ENCODE measurements around the gene CCNB2. TPM values are rescaled to one million over a fixed set of nuclear protein-coding genes. Genes with fewer than 3 reads are reported as not detected.

Gene CCNB2
- total RNA-seq, 1 donor from 2014 or later, result 12.8 TPM

DNA sequence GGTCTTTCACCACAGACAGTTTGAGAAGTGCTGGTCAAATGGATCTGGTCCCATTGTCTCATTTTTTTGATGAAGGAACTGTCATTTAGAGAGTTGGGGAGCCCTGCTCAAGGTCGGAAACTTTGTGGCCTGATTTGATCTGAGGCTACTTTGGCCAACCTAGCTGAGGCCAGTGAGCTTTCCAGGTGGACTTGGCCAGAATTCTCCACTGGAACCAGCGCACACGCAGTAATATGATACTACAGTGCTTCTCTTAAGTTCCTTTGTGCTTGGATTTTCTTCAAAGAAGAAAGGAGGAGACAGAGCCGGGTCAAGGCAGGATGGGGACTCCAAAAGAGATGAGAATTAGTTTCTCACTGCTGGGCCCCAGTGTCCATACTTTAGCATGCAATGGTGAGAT is 50.5 kb downstream of the CCNB2 start:
- Histone ChIP-seq H3K27me3 (ENCODE audit: control insufficient read depth, insufficient read depth, low read length) (no peaks in the 10 kb centered on the region), H3K4me3 (ENCODE audit: low read depth, low read length) (no peak overlapping the region), H3K36me3 (ENCODE audit: control insufficient read depth, insufficient read depth, low read length) (peaks cover 6% of the 10 kb centered on the region)
- DNase-seq (ENCODE audit: low read depth), result no peak
- TF ChIP-seq, protein P1, sequence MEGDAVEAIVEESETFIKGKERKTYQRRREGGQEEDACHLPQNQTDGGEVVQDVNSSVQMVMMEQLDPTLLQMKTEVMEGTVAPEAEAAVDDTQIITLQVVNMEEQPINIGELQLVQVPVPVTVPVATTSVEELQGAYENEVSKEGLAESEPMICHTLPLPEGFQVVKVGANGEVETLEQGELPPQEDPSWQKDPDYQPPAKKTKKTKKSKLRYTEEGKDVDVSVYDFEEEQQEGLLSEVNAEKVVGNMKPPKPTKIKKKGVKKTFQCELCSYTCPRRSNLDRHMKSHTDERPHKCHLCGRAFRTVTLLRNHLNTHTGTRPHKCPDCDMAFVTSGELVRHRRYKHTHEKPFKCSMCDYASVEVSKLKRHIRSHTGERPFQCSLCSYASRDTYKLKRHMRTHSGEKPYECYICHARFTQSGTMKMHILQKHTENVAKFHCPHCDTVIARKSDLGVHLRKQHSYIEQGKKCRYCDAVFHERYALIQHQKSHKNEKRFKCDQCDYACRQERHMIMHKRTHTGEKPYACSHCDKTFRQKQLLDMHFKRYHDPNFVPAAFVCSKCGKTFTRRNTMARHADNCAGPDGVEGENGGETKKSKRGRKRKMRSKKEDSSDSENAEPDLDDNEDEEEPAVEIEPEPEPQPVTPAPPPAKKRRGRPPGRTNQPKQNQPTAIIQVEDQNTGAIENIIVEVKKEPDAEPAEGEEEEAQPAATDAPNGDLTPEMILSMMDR (IDR thresholded peaks at IDR 0.05; ENCODE audit: insufficient read depth, low read length, poor library complexity, severe bottlenecking), result no peak

DNA sequence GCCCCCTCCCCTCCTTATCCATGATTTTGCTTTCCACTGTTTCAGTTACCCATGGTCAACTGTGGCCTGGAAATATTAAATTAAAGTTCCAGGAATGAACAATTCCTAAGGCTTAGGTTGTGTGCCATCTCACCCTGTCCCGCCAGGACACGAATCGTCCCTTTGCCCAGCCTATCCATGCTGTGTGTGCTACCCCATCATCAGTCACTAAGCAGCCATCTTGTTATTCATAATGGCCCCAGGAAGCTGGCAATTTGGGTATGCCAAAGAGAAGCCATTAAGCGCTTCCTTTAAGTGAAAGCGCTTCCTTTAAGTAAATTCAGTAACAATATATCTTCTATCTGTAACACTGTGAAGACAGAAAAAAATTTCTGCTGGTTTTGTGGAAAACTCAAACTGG is 52.5 kb downstream of the CCNB2 start:
- TF ChIP-seq, protein P1 (IDR thresholded peaks at IDR 0.05; ENCODE audit: insufficient read depth, low read length, poor library complexity, severe bottlenecking), result no peak
- Histone ChIP-seq H3K36me3 (ENCODE audit: control insufficient read depth, insufficient read depth, low read length) (peaks cover 6% of the 10 kb centered on the region), H3K4me3 (ENCODE audit: low read depth, low read length) (no peak overlapping the region), H3K27me3 (ENCODE audit: control insufficient read depth, insufficient read depth, low read length) (no peaks in the 10 kb centered on the region)
- no peak for DNase-seq (ENCODE audit: low read depth)

DNA sequence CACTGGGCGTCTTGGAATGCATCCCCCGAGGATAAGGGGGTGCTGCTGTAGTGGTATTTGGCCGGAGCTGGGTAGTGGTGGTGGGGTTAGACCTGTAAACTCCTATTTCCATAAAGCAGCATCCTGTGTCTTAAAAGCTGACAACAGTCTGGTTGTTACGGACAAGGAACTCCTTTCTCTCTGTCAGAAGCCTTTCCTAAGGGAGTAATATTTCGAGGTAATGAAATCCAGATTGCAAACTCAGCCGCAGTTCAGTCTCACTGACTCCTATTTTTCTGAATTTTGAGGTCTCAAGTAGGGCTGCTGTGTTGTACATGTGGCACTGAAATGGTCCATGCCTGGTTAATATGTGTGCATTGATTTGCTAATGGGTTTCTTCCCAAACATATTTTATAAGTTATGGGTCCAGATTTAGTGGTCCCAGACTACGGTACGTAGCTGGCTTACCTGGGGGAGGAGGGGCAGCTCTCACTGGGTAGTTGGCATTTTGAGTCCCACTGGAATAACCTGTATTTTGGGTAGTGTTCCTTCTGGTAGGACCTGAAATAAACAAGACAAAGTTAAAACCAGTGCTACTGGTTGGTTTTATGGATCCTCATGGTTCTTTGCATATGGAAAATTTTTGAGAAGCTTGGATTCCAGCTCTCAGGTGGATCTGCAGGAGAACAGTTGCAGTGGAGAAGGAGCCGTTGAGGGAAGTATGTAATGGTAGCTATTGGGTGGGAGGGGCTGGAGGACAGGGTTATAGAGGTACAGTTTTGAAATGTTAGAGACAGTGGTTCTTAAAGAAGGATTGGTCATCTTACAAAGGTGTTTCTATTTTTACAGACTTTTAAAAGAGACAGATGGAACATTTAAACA is 53.1 kb downstream of the CCNB2 start:
- H3K27me3 ChIP-seq (ENCODE audit: control insufficient read depth, insufficient read depth, low read length), result no peaks in the 10 kb centered on the region
- peaks cover 6% of the 10 kb centered on the region for H3K36me3 ChIP-seq (ENCODE audit: control insufficient read depth, insufficient read depth, low read length)
- no peak overlapping the region for H3K4me3 ChIP-seq (ENCODE audit: low read depth, low read length)
- TF ChIP-seq, protein P1 (IDR thresholded peaks at IDR 0.05; ENCODE audit: insufficient read depth, low read length, poor library complexity, severe bottlenecking), result no peak
- no peak for DNase-seq (ENCODE audit: low read depth)

DNA sequence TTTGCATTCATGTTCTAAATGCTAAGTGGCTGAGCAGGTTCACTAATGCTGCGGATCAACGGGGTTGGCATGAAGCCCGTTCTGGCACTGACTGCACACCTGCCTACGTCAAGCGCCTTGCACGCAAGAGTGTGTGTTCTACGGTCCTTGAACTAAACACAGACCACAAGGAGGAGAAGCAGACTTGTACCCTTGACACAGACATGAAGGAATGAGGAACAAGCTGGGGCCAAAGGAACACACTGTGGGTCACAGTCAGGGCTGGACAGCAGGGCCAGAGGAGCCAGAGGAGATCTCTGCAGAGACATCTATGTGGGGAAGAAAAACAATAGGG is 53.7 kb downstream of the CCNB2 start:
- H3K27me3 ChIP-seq (ENCODE audit: control insufficient read depth, insufficient read depth, low read length), result no peaks in the 10 kb centered on the region
- H3K4me3 ChIP-seq (ENCODE audit: low read depth, low read length), result no peak overlapping the region
- peaks cover 6% of the 10 kb centered on the region for H3K36me3 ChIP-seq (ENCODE audit: control insufficient read depth, insufficient read depth, low read length)
- TF ChIP-seq, protein P1 (IDR thresholded peaks at IDR 0.05; ENCODE audit: insufficient read depth, low read length, poor library complexity, severe bottlenecking), result no peak
- DNase-seq (ENCODE audit: low read depth), result no peak

DNA sequence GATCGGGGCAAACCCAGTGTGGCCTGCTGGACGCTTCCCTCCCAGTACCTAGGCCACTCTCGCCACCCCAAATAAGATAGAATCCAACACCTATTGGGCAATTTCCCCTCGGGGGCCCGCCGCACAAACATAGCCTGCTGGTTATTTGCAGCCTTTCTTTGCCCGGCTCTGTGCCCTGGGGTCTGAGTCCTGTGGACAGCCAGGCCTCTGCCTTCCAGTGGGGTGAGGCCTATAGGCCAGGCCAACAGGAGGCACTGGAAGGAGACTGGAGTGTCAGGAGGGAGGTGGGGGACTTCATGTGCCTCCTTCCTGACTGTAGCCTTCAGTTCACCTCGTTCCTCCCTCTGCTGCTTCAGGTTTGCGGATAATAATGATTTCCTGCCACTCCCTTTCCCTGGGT is 54.3 kb downstream of the CCNB2 start:
- H3K4me3 ChIP-seq (ENCODE audit: low read depth, low read length), result no peak overlapping the region
- peaks cover 7% of the 10 kb centered on the region for H3K36me3 ChIP-seq (ENCODE audit: control insufficient read depth, insufficient read depth, low read length)
- DNase-seq (ENCODE audit: low read depth), result no peak
- no peaks in the 10 kb centered on the region for H3K27me3 ChIP-seq (ENCODE audit: control insufficient read depth, insufficient read depth, low read length)
- TF ChIP-seq, protein P1 (IDR thresholded peaks at IDR 0.05; ENCODE audit: insufficient read depth, low read length, poor library complexity, severe bottlenecking), result no peak

Measured in kidney epithelial cell (primary cell).